WTC11 (cell line): ENCODE results near the gene PIKFYVE. TPM values are rescaled to one million over a fixed set of nuclear protein-coding genes. Genes with fewer than 3 reads are reported as not detected.
"Not testable (repeated sequence)": the region's sequence is repeated elsewhere in the genome, so short reads cannot be mapped to it uniquely, and the experiment has no call there.

Experiments
- ATAC-seq: fragments of 200-7000 bp; cut with Tn5 transposase; 2 replicates; pipeline ENCODE4 v1.10.0; 2021; ENCODE audit warnings: mild to moderate bottlenecking, moderate library complexity
- CTCF ChIA-PET: fragments of 300-600 bp; sonication (Branson Sonifier 250); formaldehyde crosslinking; loops from one replicate; lab custom pipeline; 2021; ENCODE audit warnings: antibody characterized with exemption; lab: Charles Lee
- POLR2A ChIA-PET: fragments of 350-600 bp; sonication (Branson Sonifier 250); formaldehyde crosslinking; loops from one replicate; lab custom pipeline; 2021; ENCODE audit warnings: antibody characterized with exemption; lab: Charles Lee
- DNase-seq: peaks from one replicate; pipeline ENCODE4 v3.0.0; 2021; ENCODE audit warnings: low spot score
- H3K27ac Mint-ChIP-seq: 2 replicates; pipeline ENCODE4 v1.8.0; 2021; ENCODE audit warnings: mixed read lengths
- H3K27me3 Mint-ChIP-seq: 2 replicates; pipeline ENCODE4 v1.8.0; 2021; ENCODE audit warnings: low read depth, mild to moderate bottlenecking, moderate library complexity, mixed read lengths
- H3K36me3 Mint-ChIP-seq: 2 replicates; pipeline ENCODE4 v1.8.0; 2021; ENCODE audit warnings: mixed read lengths
- H3K4me1 Mint-ChIP-seq: 2 replicates; pipeline ENCODE4 v1.8.0; 2022; ENCODE audit warnings: mixed read lengths
- H3K4me3 Mint-ChIP-seq: 2 replicates; pipeline ENCODE4 v1.8.0; 2021; ENCODE audit warnings: mild to moderate bottlenecking, moderate library complexity, mixed read lengths
- H3K9me3 Mint-ChIP-seq: 2 replicates; pipeline ENCODE4 v1.8.0; 2021; ENCODE audit warnings: mixed read lengths
- ATF1 ChIP-seq: sonication (generic); formaldehyde crosslinking; IDR thresholded peaks from 2 replicates; pipeline ENCODE4 v1.8.1; 2023; ENCODE audit warnings: mild to moderate bottlenecking, moderate library complexity, missing genetic modification reagents
- E2F1 ChIP-seq: sonication (generic); formaldehyde crosslinking; IDR thresholded peaks from 2 replicates; pipeline ENCODE4 v1.8.0; 2022; ENCODE audit warnings: mild to moderate bottlenecking, missing genetic modification reagents
- E2F5 ChIP-seq: sonication (generic); formaldehyde crosslinking; IDR thresholded peaks from 2 replicates; pipeline ENCODE4 v1.8.1; 2022; ENCODE audit warnings: mild to moderate bottlenecking, moderate library complexity, missing genetic modification reagents
- ELF4 ChIP-seq: sonication (generic); formaldehyde crosslinking; IDR thresholded peaks from 2 replicates; pipeline ENCODE4 v1.8.1; 2022; ENCODE audit warnings: low read depth, mild to moderate bottlenecking, moderate library complexity, missing genetic modification reagents
- FOXJ3 ChIP-seq: sonication (generic); formaldehyde crosslinking; IDR thresholded peaks from 2 replicates; pipeline ENCODE4 v1.9.0; 2021; ENCODE audit warnings: missing genetic modification reagents, mild to moderate bottlenecking, borderline replicate concordance
- FOXK1 ChIP-seq: sonication (generic); formaldehyde crosslinking; IDR thresholded peaks from 2 replicates; pipeline ENCODE4 v1.8.0; 2022; ENCODE audit warnings: mild to moderate bottlenecking, moderate library complexity, missing genetic modification reagents
- MXD4 ChIP-seq: fragments of 250-450 bp; sonication (Bioruptor Pico); IDR thresholded peaks from 2 replicates; pipeline ENCODE4 v1.8.0; 2021; ENCODE audit warnings: mild to moderate bottlenecking, moderate library complexity, borderline replicate concordance
- NFE2L1 ChIP-seq: sonication (generic); formaldehyde crosslinking; IDR thresholded peaks from 2 replicates; pipeline ENCODE4 v1.8.1; 2023; ENCODE audit warnings: missing genetic modification reagents
- NR2C2 ChIP-seq: sonication (generic); formaldehyde crosslinking; IDR thresholded peaks from 2 replicates; pipeline ENCODE4 v1.8.0; 2022; ENCODE audit warnings: mild to moderate bottlenecking, missing genetic modification reagents
- OVOL2 ChIP-seq: fragments of 250-450 bp; sonication (Bioruptor Pico); IDR thresholded peaks from 2 replicates; pipeline ENCODE4 v1.9.0; 2021; ENCODE audit warnings: mild to moderate bottlenecking, borderline replicate concordance
- PRDM15 ChIP-seq: sonication (generic); formaldehyde crosslinking; IDR thresholded peaks from 2 replicates; pipeline ENCODE4 v1.8.0; 2022; ENCODE audit warnings: missing genetic modification reagents
- SMAD4 ChIP-seq: sonication (generic); formaldehyde crosslinking; IDR thresholded peaks from 2 replicates; pipeline ENCODE4 v1.8.0; 2022; ENCODE audit warnings: mild to moderate bottlenecking, missing genetic modification reagents
- STAT6 ChIP-seq: sonication (generic); formaldehyde crosslinking; conservative IDR thresholded peaks from 2 replicates; pipeline ENCODE4 v1.8.1; 2023; ENCODE audit warnings: mild to moderate bottlenecking, low read depth, missing genetic modification reagents, moderate library complexity
- ZBTB21 ChIP-seq: sonication (generic); formaldehyde crosslinking; IDR thresholded peaks from 2 replicates; pipeline ENCODE4 v1.8.1; 2023; ENCODE audit warnings: mild to moderate bottlenecking, missing genetic modification reagents, borderline replicate concordance
- ZNF121 ChIP-seq: sonication (generic); formaldehyde crosslinking; IDR thresholded peaks from 2 replicates; pipeline ENCODE4 v1.8.0; 2023; ENCODE audit warnings: missing genetic modification reagents
- ZNF671 ChIP-seq: fragments of 250-450 bp; sonication (Bioruptor Pico); IDR thresholded peaks from 2 replicates; pipeline ENCODE4 v1.8.0; 2021; ENCODE audit warnings: mild to moderate bottlenecking
- total RNA-seq: library from RNA; stranded (reverse); gene quantifications from 3 replicates; pipeline ENCODE4 v1.2.3, GENCODE V29; 2021

Gene PIKFYVE
- total RNA-seq, 1 experiment from 2014 or later, result 36.1 TPM

DNA sequence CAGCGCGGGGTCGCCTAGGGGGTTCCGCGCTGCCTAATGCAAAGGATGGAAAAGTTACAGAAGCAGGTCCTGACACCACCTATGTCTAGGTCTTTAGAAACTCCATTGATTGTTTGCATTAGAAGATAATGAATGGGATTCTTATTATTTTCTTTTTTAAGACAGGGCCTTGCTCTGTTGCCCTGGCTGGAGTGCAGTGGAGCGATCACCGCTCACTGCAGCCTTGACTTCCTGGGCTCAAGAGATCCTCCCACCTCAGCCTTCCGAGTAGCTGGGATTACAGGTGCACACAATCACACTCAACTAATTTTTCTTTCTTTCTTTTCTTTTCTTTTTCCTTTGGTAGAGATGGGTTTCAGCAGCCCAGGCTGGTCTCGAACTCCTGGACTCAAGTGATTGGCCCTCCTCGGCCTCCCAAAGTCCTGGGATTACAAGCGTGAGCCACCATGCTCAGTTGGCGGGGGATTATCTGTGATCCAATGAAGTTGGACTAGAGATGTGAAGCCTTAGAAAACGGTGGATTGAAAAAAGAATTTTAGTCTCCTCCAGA lies 10.4 kb upstream of the PIKFYVE start:
- ATAC-seq (no peak), DNase-seq (no peak)
- Mint-ChIP-seq H3K27ac (peak overlapping the region; percentile 95), H3K9me3 (no peaks in the 10 kb centered on the region), H3K4me3 (peak overlapping the region; percentile 99), H3K36me3 (peaks cover 29% of the 10 kb centered on the region), H3K4me1 (peaks cover 36% of the 10 kb centered on the region), H3K27me3 (no peaks in the 10 kb centered on the region)
- ChIA-PET CTCF (interaction anchor here (0.7 to 3.9 kb wide), 10 partner anchors 11 to 630 kb away, joined by 3 to 91 read pairs (median 6); partner anchors contain the start of genes CRYGA, METTL21A and PIKFYVE), POLR2A (interaction anchor here (0.5 to 3.3 kb wide), 3 partner anchors 10 to 81 kb away, joined by 3 to 38 read pairs (median 11); partner anchors contain the start of gene PIKFYVE)
- TF ChIP-seq FOXK1, result no peak
- peak; percentile 87 for TF ChIP-seq ZNF121 (CRISPR knock-in tag)

GRCh38 chr2:208256192-208256782 lies 9.8 kb upstream of the PIKFYVE start:
- Mint-ChIP-seq H3K4me1 (peaks cover 33% of the 10 kb centered on the region), H3K27me3 (no peaks in the 10 kb centered on the region), H3K36me3 (peaks cover 24% of the 10 kb centered on the region), H3K27ac (peak overlapping the region; percentile 72), H3K9me3 (no peaks in the 10 kb centered on the region), H3K4me3 (peak overlapping the region; percentile 99)
- ATAC-seq (no peak), DNase-seq (no peak)
- CTCF ChIA-PET, result interaction anchor here (2.9 to 3.9 kb wide), 3 partner anchors 11 to 154 kb away, joined by 28 to 91 read pairs (median 37); partner anchors contain the start of gene PIKFYVE
- TF ChIP-seq OVOL2 (CRISPR knock-in tag) (no peak), NFE2L1 (CRISPR knock-in tag) (no peak), ZNF671 (CRISPR knock-in tag) (no peak), FOXK1 (no peak), SMAD4 (no peak), E2F5 (no peak), PRDM15 (CRISPR knock-in tag) (no peak), ZBTB21 (CRISPR knock-in tag) (no peak), FOXJ3 (no peak), ELF4 (CRISPR knock-in tag) (no peak)
- POLR2A ChIA-PET, result interaction anchor here (0.5 to 3.3 kb wide), 2 partner anchors 9 to 12 kb away, joined by 3 to 38 read pairs; partner anchors contain the start of gene PIKFYVE

DNA sequence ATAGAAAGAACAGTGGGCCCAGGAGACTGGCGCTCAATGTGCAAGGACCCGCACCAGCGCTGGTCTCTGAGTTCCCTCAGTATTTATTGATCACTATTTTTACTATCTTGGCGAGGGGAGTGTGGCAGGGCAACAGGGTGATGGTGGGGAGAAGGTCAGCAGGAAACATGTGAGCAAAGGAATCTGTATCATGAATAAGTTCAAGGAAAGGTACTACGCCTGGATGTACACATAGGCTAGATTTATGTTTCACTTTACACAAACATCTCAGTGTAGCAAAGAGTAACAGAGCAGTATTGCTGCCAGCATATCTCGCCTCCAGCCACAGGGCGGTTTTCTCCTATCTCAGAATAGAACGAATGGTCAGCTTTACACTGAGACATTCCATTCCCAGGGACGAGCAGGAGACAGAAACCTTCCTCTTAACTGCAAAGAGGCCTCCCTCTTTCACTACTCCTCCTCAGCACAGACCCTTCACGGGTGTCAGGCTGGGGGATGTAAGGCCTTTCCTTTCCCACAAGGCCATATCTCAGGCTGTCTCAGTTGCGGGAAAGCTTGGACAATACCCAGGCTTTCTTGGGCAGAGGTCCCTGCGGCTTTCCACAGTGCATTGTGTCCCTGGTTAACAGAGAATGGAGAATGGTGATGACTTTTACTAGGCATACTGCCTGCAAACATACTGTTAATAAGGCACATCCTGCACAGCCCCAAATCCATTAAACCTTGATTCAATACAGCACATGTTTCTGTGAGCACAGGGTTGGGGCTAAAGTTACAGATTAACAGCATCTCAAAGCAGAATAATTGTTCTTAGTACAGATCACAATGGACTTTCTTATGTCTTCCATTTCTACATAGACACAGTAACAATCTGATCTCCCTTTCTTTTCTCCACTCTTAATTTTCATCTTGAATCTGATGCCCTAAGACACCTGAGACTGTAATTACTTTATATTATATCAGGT lies 8.9 kb upstream of the PIKFYVE start:
- H3K9me3 Mint-ChIP-seq, H3K4me3 Mint-ChIP-seq, POLR2A ChIA-PET, DNase-seq, ATAC-seq, H3K27me3 Mint-ChIP-seq: not testable (repeated sequence)
- H3K4me1 Mint-ChIP-seq, result peaks cover 27% of the 10 kb centered on the region
- CTCF ChIA-PET, result interaction anchor here (3.9 kb wide), 1 partner anchor 10 kb away, joined by 91 read pairs; the partner anchor contains the start of gene PIKFYVE
- H3K36me3 Mint-ChIP-seq, result peaks cover 19% of the 10 kb centered on the region
- H3K27ac Mint-ChIP-seq, result peak overlapping the region; percentile 72

DNA sequence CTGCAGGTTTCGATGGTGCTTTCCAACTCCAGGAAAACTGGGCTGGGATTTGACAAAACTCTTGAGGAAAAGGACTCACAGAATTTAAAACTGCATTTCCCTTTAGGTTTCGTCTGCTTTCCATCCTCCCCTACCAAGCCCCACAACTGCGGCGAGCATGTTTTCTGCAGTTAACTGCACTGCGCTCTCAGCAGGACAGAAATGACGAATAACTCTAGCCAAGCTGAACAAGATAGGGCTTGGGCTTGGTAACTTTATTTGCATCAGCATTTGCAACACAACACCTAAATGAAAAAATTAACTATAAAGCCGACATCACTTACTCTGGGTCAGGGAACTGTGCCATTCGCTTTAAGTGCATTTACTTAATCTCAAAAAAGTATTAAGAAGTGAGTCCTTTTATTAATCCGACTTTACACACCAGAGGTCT lies 669 bp upstream of the PIKFYVE start:
- ChIA-PET POLR2A (interaction anchor here (2.8 kb wide), 1 partner anchor 11 kb away, joined by 38 read pairs; the partner anchor contains the start of gene IDH1), CTCF (interaction anchor here (1.2 to 5.8 kb wide), 3 partner anchors 11 to 163 kb away, joined by 9 to 91 read pairs (median 11); partner anchors contain the start of gene IDH1)
- DNase-seq, result peak; percentile 15
- Mint-ChIP-seq H3K36me3 (peaks cover 5% of the 10 kb centered on the region), H3K4me3 (peak overlapping the region; percentile 93), H3K27me3 (no peaks in the 10 kb centered on the region), H3K27ac (peak overlapping the region; percentile 97), H3K9me3 (peaks cover 12% of the 10 kb centered on the region), H3K4me1 (peaks cover 28% of the 10 kb centered on the region)
- peak; percentile 12 for ATAC-seq
- TF ChIP-seq ATF1 (CRISPR knock-in tag), result no peak
- TF ChIP-seq ELF4 (CRISPR knock-in tag), result no peak
- TF ChIP-seq STAT6 (CRISPR knock-in tag), result no peak
- TF ChIP-seq NR2C2 (CRISPR knock-in tag), result no peak
- no peak for TF ChIP-seq E2F1 (CRISPR knock-in tag)
- no peak for TF ChIP-seq ZNF671 (CRISPR knock-in tag)
- no peak for TF ChIP-seq MXD4
